B cell (primary cell): ENCODE data around the gene ALDH1L2.

Experiments
- EZH2 ChIP-seq: IDR thresholded peaks from 2 replicates; pipeline ENCODE4 v1.6.1; 2012; ENCODE audit warnings: borderline replicate concordance, low read depth, mild to moderate bottlenecking, moderate library complexity, low read length; ENCODE audit not compliant: insufficient read depth, poor library complexity, severe bottlenecking
- TF ChIP-seq, protein P1 (sequence below): fragments of 200-600 bp; IDR thresholded peaks from one replicate; pipeline ENCODE4 v1.8.0; 2022; ENCODE audit warnings: antibody characterized with exemption, mild to moderate bottlenecking

GRCh38 chr12:105018776-105019175, 65.5 kb downstream of the ALDH1L2 start:
- TF ChIP-seq, protein P1, sequence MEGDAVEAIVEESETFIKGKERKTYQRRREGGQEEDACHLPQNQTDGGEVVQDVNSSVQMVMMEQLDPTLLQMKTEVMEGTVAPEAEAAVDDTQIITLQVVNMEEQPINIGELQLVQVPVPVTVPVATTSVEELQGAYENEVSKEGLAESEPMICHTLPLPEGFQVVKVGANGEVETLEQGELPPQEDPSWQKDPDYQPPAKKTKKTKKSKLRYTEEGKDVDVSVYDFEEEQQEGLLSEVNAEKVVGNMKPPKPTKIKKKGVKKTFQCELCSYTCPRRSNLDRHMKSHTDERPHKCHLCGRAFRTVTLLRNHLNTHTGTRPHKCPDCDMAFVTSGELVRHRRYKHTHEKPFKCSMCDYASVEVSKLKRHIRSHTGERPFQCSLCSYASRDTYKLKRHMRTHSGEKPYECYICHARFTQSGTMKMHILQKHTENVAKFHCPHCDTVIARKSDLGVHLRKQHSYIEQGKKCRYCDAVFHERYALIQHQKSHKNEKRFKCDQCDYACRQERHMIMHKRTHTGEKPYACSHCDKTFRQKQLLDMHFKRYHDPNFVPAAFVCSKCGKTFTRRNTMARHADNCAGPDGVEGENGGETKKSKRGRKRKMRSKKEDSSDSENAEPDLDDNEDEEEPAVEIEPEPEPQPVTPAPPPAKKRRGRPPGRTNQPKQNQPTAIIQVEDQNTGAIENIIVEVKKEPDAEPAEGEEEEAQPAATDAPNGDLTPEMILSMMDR, result no peak
- TF ChIP-seq EZH2, result no peak
